GM12801 (cell line): ENCODE data around the gene PDLIM1.

Experiments used
- TF ChIP-seq, protein P1 (sequence below): IDR thresholded peaks from one replicate; pipeline ENCODE4 v1.5.1; 2011; ENCODE audit warnings: control low read depth; ENCODE audit not compliant: insufficient read length; ENCODE audit errors: extremely low read depth

Gene PDLIM1

DNA sequence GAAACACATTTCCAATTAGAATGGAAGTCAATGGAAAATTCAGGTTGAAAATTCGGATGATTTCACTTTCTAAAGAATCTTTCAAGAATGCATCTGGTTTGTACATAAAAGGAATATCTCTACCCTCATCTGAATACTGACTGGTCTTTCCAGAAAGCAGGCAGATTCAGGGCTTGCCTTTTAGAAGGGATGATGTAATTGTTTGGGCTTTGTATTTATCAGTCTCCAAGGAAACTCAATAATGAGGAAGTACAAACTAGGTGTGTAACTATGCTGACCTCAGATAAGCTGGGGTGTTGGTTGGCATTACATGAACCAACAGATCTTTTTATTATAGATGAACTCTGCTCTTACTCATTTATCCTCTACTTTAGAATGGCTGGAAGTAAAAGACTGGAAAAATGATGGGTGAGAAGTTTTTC lies 24.1 kb downstream of the PDLIM1 start:
- TF ChIP-seq, protein P1, sequence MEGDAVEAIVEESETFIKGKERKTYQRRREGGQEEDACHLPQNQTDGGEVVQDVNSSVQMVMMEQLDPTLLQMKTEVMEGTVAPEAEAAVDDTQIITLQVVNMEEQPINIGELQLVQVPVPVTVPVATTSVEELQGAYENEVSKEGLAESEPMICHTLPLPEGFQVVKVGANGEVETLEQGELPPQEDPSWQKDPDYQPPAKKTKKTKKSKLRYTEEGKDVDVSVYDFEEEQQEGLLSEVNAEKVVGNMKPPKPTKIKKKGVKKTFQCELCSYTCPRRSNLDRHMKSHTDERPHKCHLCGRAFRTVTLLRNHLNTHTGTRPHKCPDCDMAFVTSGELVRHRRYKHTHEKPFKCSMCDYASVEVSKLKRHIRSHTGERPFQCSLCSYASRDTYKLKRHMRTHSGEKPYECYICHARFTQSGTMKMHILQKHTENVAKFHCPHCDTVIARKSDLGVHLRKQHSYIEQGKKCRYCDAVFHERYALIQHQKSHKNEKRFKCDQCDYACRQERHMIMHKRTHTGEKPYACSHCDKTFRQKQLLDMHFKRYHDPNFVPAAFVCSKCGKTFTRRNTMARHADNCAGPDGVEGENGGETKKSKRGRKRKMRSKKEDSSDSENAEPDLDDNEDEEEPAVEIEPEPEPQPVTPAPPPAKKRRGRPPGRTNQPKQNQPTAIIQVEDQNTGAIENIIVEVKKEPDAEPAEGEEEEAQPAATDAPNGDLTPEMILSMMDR = no peak

DNA sequence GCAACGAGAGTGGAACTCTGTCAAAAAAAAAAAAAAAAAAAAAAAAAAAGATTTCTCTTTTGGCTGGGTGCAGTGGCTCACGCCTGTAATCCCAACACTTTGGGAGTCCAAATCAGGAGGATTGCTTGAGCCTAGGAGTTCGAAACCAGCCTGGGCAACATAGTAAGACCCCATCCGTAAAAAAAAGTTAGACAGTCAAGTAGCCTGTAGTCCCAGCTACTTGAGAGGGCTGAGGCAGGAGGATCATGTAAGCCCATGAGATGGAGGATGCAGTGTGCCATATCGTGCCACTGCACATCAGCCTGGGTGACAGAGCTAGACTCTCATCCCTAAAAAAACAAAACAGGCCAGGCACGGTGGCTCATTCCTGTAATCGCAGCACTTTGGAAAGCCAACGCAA lies 25.2 kb downstream of the PDLIM1 start:
- TF ChIP-seq, protein P1 = no peak

DNA sequence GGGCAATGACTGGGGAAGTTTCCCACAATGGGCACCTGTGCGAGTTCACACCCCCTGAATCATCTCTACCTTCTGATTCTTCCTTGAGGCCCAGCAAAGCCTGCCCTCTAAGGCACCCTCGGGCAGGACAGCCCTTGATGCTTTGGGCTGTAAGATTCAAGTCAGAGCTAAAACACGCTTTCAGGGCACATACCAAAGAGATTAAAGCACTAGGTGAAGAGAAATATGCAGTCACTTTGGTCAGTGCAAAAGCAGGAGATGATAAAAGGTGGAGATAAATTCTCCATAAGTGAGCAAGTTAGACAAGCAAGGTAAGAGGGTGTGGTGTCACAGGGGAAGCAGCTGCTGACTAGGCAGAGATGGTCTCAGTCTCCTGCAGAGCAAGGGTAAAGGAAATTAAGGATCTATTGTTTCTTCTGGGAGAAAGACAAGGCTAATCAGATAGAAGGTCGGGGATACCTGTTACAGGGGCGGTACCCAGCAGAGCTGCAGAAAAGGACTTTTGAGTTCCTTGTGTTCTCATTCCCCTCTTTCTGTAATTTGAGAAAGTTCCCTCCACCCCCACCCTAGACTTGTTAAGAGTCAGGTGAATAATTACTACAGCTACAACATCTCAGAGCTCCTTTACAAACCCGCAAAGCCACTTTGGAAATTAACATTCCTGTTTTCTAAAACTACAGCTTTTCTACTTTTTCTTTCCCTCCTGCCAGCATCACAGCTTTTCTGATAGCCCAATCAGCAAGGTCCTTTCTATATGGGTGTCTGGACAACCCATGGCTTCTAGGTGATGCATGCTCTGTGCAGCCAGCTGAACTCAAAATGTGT lies 26.4 kb downstream of the PDLIM1 start:
- TF ChIP-seq, protein P1 = no peak

DNA sequence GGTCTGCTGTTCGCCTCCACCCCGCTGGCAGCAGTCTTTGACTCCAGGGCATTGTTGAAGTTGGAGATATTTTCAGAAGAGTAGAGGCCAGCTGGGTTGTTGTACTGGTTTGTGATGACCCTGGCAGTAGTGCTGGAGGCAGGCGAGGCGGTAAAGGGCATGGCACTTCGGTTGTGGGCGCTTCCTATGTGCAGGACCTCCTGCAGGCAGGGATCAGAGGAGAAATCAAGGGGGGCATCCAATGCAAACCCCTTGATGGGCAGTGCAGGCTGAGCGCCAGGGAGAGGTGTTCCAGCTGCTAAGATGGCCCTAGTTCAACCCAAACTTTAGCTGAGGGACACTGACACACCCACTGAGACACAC lies 27.0 kb downstream of the PDLIM1 start:
- TF ChIP-seq, protein P1 = no peak

DNA sequence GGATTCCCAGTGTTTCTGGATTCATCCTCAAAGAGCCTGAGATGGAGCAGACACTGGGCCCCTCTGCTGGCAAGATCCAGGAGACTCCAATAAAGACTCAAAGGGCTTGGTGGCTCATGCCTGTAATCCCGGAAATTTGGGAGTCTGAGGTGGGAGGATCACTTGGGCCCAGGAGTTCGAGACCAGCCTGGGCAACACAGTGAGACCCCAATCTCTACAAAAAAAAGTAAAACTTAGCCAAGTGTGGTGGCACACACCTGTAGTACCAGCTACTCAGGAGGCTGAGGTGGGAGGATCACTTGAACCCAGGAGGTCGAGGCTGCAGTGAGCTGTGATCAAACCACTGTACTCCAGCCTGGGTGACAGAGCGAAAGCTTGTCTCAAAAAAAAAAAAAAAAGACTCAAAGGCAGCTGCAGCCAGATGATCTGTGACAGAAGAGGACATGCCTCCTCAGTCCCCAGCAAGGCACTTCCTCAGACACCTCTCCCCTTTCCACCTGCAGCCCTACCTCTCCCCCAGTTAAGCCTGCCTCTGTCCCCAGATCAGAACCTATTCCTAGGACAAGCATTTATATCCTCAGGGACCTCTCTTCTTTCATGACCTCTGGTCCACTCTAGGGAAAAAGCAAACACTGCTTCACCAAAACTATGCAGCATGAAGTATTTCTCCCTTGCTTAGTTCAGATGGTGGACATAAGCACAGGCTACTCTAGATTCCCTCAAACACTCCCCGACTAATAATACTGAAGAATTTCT lies 27.9 kb downstream of the PDLIM1 start:
- TF ChIP-seq, protein P1 = no peak

DNA sequence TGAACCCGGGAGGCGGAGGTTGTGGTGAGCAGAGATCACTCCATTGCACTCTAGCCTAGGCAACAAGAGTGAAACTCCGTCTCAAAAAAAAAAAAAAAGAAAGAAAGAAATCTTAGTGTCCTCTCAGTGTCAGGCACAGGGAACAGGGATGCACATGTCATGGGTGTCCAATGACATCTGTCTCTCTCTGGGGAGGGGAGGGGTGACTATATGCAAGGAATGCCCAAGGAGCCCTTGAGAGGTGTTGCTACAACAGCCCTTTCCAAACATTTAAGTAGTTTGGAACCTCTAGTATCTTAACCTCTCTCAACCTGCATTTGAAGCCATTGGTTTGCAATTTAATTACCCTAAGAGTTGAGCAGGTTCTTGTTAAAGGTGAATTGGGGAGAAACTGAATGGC lies 28.9 kb downstream of the PDLIM1 start:
- TF ChIP-seq, protein P1 = no peak

DNA sequence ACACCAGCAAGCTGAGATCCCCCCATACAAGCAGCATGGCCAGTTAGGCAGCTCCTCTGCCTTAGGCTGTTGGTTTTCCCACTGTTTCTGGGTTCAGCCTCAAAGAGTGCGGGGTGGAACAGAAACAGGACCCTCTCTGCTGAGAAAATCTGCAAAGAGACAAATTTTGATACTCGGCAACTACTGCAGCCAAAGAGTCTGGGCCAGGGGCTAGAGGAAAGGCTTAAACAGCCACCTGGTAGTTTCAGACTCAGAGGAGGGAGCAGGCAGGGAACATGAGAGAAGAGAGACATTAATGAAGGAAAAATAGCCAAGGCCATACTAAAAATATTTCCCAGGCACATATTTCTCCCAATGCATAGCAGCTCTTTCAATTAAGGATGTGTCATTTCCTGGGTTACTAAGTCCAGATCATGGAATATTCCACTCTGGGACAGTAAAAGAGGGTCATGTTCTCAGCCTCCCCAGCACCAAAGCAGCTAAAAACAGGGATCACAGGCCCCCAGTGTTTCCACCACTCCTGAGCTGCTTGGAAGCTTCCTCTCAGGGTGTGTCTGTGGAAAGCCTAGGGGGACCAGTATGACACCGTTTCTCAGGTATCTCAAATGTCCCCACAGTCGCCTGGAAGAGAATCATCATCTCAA lies 29.8 kb downstream of the PDLIM1 start:
- TF ChIP-seq, protein P1 = no peak
